ENCODE measurements around the gene KCNK15.

KCNK15 gene

DNA sequence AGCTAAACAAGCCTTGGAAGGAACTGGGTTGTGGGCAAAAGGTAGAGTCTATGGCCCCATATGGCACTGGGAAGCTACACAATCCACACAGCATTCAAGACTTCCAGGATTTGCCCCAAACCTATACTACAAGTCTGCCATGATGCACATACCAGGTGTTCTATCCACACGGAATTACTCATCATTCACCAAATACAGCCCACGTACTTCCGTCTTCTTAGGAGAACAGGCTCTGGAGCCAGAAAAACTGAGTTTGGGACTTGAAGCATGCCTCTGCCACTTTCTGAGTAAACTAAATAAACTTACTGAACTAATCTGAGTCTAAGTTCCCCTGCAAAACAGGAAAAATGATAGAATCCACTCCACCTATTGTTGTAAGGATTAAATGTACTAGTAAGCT is 36.1 kb downstream of the KCNK15 start:
- FAIRE-seq, result no peak
- DNase-seq (ENCODE audit: insufficient read length, low spot score), result no peak

DNA sequence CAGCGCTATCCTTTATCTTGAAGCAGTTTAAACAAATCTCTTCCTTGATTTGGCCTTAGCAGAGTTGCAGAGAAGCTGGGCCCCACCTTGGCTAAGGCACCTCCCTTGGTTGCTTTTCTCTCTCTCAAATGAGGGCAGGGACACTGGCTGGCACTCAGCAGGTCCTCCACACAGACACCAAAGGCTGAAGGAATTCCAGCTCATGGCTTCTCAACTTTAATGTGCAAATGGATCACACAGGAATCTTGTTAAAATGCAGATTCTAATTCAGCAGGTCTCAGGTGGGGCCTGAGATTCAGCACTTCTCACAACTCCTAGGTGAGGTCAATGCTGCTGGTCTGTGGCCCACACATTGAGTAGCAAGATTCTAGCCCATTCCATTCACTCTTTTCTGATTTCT is 39.0 kb downstream of the KCNK15 start:
- FAIRE-seq, result no peak
- DNase-seq (ENCODE audit: insufficient read length, low spot score), result no peak

- DNase-seq (ENCODE audit: insufficient read length, low spot score), result no peak
- no peak for FAIRE-seq
Observed at GRCh38 chr20:44785768-44786167, 40.1 kb downstream of the KCNK15 start.

GRCh38 chr20:44787299-44787698 is 41.6 kb downstream of the KCNK15 start:
- DNase-seq (ENCODE audit: insufficient read length, low spot score) (no peak), FAIRE-seq (no peak)

DNA sequence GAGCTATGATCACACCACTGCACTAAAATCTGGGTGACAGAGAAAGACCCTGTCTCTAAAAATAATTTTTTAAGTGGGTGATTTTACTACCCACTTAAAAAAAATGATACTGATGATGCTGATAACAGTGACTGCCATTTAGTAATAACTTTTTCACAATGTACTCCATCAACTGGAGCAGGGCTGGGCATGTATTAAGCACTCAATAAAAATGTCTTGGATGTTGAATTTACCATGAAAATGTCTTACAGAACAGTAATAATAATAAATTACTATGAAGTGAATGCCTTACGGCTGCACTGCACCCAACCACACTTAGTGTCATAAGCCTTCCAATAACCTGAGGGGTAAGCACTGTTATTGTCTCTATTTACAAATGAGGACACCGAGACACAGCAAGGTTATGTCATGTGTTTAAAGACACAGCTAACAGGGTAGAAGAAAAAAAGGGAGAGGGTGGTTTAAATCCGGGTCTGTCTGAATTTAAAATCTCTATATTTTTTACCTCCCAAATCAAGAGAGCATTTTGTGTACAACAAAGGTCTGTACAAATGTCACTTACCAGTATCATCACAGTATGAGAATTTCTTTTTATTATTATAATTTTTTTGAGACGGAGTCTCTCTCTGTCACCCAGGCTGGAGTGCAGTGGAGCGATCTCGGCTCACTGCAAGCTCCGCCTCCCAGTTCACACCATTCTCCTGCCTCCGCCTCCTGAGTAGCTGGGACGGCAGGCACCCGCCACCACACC is 43.2 kb downstream of the KCNK15 start:
- DNase-seq (ENCODE audit: insufficient read length, low spot score) (no peak), FAIRE-seq (no peak)

- FAIRE-seq (no peak), DNase-seq (ENCODE audit: insufficient read length, low spot score) (no peak)
Observed at GRCh38 chr20:44790638-44791393, 45.2 kb downstream of the KCNK15 start.

DNA sequence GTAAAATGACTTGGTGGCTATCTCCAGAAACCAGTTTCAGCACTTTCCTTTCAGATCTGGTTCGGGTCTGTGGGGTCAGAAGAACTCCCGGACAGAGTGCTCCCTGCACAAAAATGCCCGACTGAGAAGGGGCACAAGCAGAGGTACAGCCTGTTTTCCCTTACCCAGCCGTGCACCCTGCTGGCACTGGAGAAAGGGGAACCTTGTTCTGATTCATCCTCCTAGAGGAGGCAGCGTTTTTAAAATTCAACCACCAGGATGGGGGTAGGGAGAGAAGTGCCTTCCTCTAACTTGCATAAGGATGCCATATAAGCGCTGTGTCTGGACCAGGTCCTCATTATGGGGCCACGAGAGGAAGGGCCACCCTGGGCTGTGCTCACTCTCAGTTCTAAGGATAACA is 47.1 kb downstream of the KCNK15 start:
- DNase-seq (ENCODE audit: insufficient read length, low spot score) (no peak), FAIRE-seq (no peak)

- DNase-seq (ENCODE audit: insufficient read length, low spot score) (no peak), FAIRE-seq (no peak)
Observed at GRCh38 chr20:44795836-44796235, 50.2 kb downstream of the KCNK15 start.

DNA sequence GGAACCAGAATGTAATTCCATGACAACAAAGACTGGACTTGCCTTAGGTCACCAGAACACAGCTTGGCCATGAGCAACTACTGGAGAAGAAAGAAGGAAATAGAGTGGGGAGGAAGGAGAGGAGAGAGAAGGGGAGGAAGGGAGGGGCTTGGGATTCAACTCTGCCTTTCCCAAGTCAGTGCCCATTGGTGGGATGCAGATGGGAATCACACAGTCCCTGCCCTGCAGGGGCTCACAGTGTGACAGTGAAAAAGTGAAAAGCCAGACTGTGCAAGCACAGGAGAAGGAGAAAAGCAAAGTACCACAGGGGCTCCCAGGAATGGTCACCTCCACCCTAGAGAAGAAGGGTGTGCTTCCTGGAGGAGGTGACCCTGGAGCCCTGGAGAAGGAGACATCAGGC is 50.6 kb downstream of the KCNK15 start:
- DNase-seq (ENCODE audit: insufficient read length, low spot score) (no peak), FAIRE-seq (no peak)

DNA sequence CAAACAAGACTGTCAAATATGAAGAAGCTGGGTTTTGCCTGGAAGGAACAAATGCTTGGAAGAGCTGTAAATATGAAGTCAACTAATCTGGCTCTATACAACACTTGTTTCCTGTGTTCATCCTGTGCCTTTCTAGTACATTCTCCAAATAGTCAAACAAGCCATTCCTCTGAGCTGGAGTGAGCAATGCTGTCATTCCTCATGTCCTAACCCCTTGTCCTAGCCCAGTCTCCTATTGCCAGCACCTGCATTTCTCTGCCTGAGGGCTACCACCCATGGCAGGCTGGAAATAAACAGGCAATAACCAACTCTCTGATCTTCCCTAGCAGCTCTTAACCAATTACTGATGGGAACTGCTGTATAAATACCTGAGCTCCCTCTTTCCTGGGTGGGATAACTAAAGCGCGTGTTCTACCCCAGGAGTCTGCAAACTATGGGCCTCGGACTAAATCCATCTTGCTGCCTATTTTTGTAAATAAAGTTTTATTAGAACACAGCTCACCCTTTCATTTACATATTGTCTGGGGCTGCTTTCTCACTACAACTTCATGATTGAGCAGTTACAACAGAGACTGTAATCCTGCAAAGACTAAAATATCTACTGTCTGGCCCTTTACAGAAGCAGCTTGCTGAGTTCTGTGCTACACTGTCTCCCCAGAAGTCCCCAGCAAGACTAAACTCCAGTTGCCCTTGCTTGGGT is 51.2 kb downstream of the KCNK15 start:
- no peak for DNase-seq (ENCODE audit: insufficient read length, low spot score)
- no peak for FAIRE-seq

DNA sequence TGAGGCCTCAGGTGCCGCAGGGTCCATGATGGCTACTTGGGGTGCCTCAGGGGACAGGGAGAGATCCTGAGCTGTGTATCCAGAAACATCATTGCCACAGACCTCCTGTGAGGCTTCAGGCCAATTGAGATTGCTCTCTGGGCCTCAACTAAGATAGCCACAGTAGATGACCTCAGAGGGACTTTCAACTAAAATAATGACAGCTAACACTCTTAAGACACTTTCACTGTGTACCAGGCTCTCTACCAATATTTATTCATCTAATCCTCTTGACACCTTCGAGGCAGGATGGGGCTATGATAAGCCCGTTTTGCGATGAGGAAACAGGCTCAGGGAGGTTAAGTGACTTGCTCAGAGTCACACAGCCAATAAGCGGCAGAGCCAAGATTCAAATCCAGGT is 54.0 kb downstream of the KCNK15 start:
- FAIRE-seq (no peak), DNase-seq (ENCODE audit: insufficient read length, low spot score) (no peak)

GRCh38 chr20:44800391-44801046 is 54.9 kb downstream of the KCNK15 start:
- no peak for DNase-seq (ENCODE audit: insufficient read length, low spot score)
- FAIRE-seq, result no peak
